Esophagus muscularis mucosa (tissue), 4 donors: ENCODE results near the gene KRTAP5-8. TPM values are rescaled to one million over a fixed set of nuclear protein-coding genes. Genes with fewer than 3 reads are reported as not detected.

Experiments
- DNase-seq: peaks from one replicate; pipeline ENCODE4 v3.0.0-alpha.2; 2017; ENCODE audit errors: extremely low spot score
- H3K27ac ChIP-seq, 4 donors: fragments of 200-600 bp; sonication (generic); replicated peaks in 1 of 4; 1 replicate in 3 of 4; 2 replicates in 1 of 4; pipeline ENCODE4 v1.5.1; 2016 to 2019; ENCODE audit warnings: mild to moderate bottlenecking in 1 of 4
- H3K27me3 ChIP-seq, 4 donors: fragments of 200-600 bp; sonication (generic); one replicate each; pipeline versions ENCODE4 v1.5.1 to v1.6.0; 2016 to 2019
- H3K36me3 ChIP-seq, 4 donors: fragments of 200-600 bp; sonication (generic); one replicate each; pipeline ENCODE4 v1.5.1; 2016 to 2019
- H3K4me1 ChIP-seq, 4 donors: fragments of 200-600 bp; sonication (generic); one replicate each; pipeline ENCODE4 v1.5.1; 2016 to 2019
- H3K4me3 ChIP-seq, 4 donors: fragments of 200-600 bp; sonication (generic); 1 replicate in 2 of 4; 2 replicates in 2 of 4; pipeline ENCODE4 v1.5.1; 2016 to 2019; ENCODE audit warnings: mild to moderate bottlenecking in 4 of 4, moderate library complexity in 1 of 4
- H3K9me3 ChIP-seq, 4 donors: fragments of 200-600 bp; sonication (generic); 1 replicate in 3 of 4; 2 replicates in 1 of 4; pipeline ENCODE4 v1.5.1; 2016 to 2019
- CTCF ChIP-seq, 3 experiments: fragments of 200-600 bp in 2 of 3; fragments of 450-650 bp in 1 of 3; sonication (generic) in 2 of 3; IDR thresholded peaks; one replicate each; pipeline ENCODE4 v1.5.1; 2017 to 2019; ENCODE audit warnings: antibody characterized with exemption in 3 of 3, mild to moderate bottlenecking in 2 of 3, moderate library complexity in 1 of 3
- EP300 ChIP-seq: sonication (generic); formaldehyde crosslinking; IDR thresholded peaks from one replicate; pipeline ENCODE4 v1.6.1; 2017; ENCODE audit warnings: antibody characterized with exemption
- POLR2A ChIP-seq: fragments of 450-650 bp; IDR thresholded peaks from one replicate; pipeline ENCODE4 v1.6.1; 2017; ENCODE audit warnings: antibody characterized with exemption, moderate library complexity, mild to moderate bottlenecking, low read depth
- POLR2AphosphoS5 ChIP-seq, 2 donors: sonication (generic); formaldehyde crosslinking; IDR thresholded peaks; one replicate each; pipeline ENCODE4 v1.6.1; 2017; ENCODE audit warnings: antibody characterized with exemption in 2 of 2
- WGBS: methylation state at CpG from one replicate; pipeline ENCODE4 v1.1.5; 2018; 5-methylcytosine and 5-hydroxymethylcytosine counted together
- intact Hi-C: fragments of 100-400 bp; cut with DNase I; formaldehyde crosslinking; loops from one replicate; pipeline ENCODE4 v1.15.1; 2023
- total RNA-seq, 4 donors: library from RNA; depleted of rRNA; stranded (reverse); fragments of >200 nt; gene quantifications; one replicate each; pipeline versions ENCODE4 v1.1.0 to v1.2.1, GENCODE V29; 2016

KRTAP5-8 gene
- total RNA-seq, 4 donors from 2014 or later: not detected

- Histone ChIP-seq H3K4me3 (no peak overlapping the region), H3K27me3 (no peaks in the 10 kb centered on the region), H3K9me3 (peaks cover 0 to 7% (median 1%) of the 10 kb centered on the region in 4 donors), H3K4me1 (peaks cover 0 to 5% (median 0%) of the 10 kb centered on the region in 4 donors), H3K27ac (no peak overlapping the region), H3K36me3 (peaks cover 45 to 87% (median 67%) of the 10 kb centered on the region in 4 donors)
- intact Hi-C loops: no loop called here
- TF ChIP-seq POLR2AphosphoS5 (IDR thresholded peaks at IDR 0.05) (no peak), EP300 (no peak), POLR2A (no peak), CTCF (IDR thresholded peaks at IDR 0.05) (no peak)
- DNase-seq: no peak
- 94% methylated on average over 10 of the region's 10 CpGs for WGBS
Observed at GRCh38 chr11:71502026-71502425, 35.8 kb upstream of the KRTAP5-8 start.

GRCh38 chr11:71502871-71503435 is 34.9 kb upstream of the KRTAP5-8 start:
- Histone ChIP-seq H3K9me3 (peaks cover 0 to 13% (median 7%) of the 10 kb centered on the region in 4 donors), H3K4me3 (no peak overlapping the region), H3K36me3 (peaks cover 35 to 82% (median 57%) of the 10 kb centered on the region in 4 donors), H3K27ac (no peak overlapping the region), H3K4me1 (peaks cover 0 to 5% (median 0%) of the 10 kb centered on the region in 4 donors), H3K27me3 (no peaks in the 10 kb centered on the region)
- WGBS: 95% methylated on average over 13 of the region's 15 CpGs
- TF ChIP-seq POLR2AphosphoS5 (IDR thresholded peaks at IDR 0.05): no peak
- TF ChIP-seq EP300: no peak
- no peak for TF ChIP-seq POLR2A
- TF ChIP-seq CTCF (IDR thresholded peaks at IDR 0.05): no peak
- DNase-seq: no peak
- intact Hi-C loops: no loop called here

GRCh38 chr11:71504531-71504930 is 33.3 kb upstream of the KRTAP5-8 start:
- Histone ChIP-seq H3K27me3 (no peaks in the 10 kb centered on the region), H3K27ac (no peak overlapping the region), H3K36me3 (peaks cover 20 to 66% (median 42%) of the 10 kb centered on the region in 4 donors), H3K4me1 (peaks cover 0 to 5% (median 0%) of the 10 kb centered on the region in 4 donors), H3K4me3 (no peak overlapping the region), H3K9me3 (peaks cover 0 to 21% (median 19%) of the 10 kb centered on the region in 4 donors)
- DNase-seq: no peak
- intact Hi-C loops: no loop called here
- 70% methylated on average over 10 of the region's 10 CpGs for WGBS
- TF ChIP-seq EP300 (no peak), POLR2AphosphoS5 (IDR thresholded peaks at IDR 0.05) (no peak), POLR2A (no peak), CTCF (IDR thresholded peaks at IDR 0.05) (no peak)

GRCh38 chr11:71505001-71505400 is 32.8 kb upstream of the KRTAP5-8 start:
- Histone ChIP-seq H3K36me3 (peaks cover 16 to 62% (median 37%) of the 10 kb centered on the region in 4 donors), H3K4me3 (no peak overlapping the region), H3K9me3 (peaks cover 0 to 26% (median 23%) of the 10 kb centered on the region in 4 donors), H3K27ac (no peak overlapping the region), H3K27me3 (no peaks in the 10 kb centered on the region), H3K4me1 (peaks cover 0 to 5% (median 0%) of the 10 kb centered on the region in 4 donors)
- 73% methylated on average over 2 of the region's 2 CpGs for WGBS
- DNase-seq: no peak
- intact Hi-C loops: no loop called here
- no peak for TF ChIP-seq POLR2AphosphoS5 (IDR thresholded peaks at IDR 0.05)
- TF ChIP-seq POLR2A: no peak
- no peak for TF ChIP-seq CTCF (IDR thresholded peaks at IDR 0.05)
- no peak for TF ChIP-seq EP300
